GM12878 (cell line): Measurements from ENCODE around the gene VAV2. TPM values are rescaled to one million over a fixed set of nuclear protein-coding genes. Genes with fewer than 3 reads are reported as not detected.

Source experiments
- ATAC-seq: fragments of 200-7000 bp; cut with Tn5 transposase; 3 replicates; pipeline ENCODE4 v1.9.1; 2020; ENCODE audit warnings: mild to moderate bottlenecking, moderate library complexity
- BruUV-seq: library from RNA; stranded (reverse); fragments of 400-500 nt; replicated peaks from 2 replicates; lab custom pipeline; 2021; lab: Mats Ljungman, UMichigan
- CTCF ChIA-PET: fragments of 300-600 bp; sonication (Branson Sonifier 250); formaldehyde crosslinking; extraction: SDS; loops from one replicate; lab custom pipeline; 2021; ENCODE audit warnings: inconsistent platforms; lab: Yijun Ruan, JAX
- POLR2A ChIA-PET: fragments of 350-600 bp; formaldehyde crosslinking; extraction: SDS; loops from one replicate; lab custom pipeline; 2021; ENCODE audit warnings: inconsistent platforms; lab: Charles Lee
- RAD21 ChIA-PET: fragments of 300-600 bp; sonication (Branson Sonifier 250); formaldehyde crosslinking; loops from one replicate; lab custom pipeline; 2023; ENCODE audit warnings: antibody characterized with exemption; ENCODE audit not compliant: unreplicated experiment; lab: Charles Lee
- SMC1A ChIA-PET: fragments of 300-600 bp; sonication (Branson Sonifier 250); formaldehyde crosslinking; loops from one replicate; lab custom pipeline; 2023; ENCODE audit not compliant: unreplicated experiment, uncharacterized antibody; lab: Charles Lee
- DNase-seq: peaks from one replicate; pipeline ENCODE4 v3.0.0-alpha.2; 2011; ENCODE audit warnings: low read depth, low spot score
- FAIRE-seq: peaks from 3 replicates; lab custom pipeline; 2011; peaks lifted over from hg19 to GRCh38; lab: Jason Lieb, UNC
- H2AFZ ChIP-seq: 2 replicates; pipeline ENCODE4 v1.6.0; 2011; ENCODE audit warnings: low read depth, low read length, control low read depth; ENCODE audit not compliant: control insufficient read depth
- H3K27ac ChIP-seq: 2 replicates; pipeline ENCODE4 v1.5.1; 2011; ENCODE audit warnings: control low read depth; ENCODE audit not compliant: control insufficient read depth, insufficient read depth
- H3K27me3 ChIP-seq, 2 experiments: replicated peaks in 1 of 2; 2 replicates each; pipeline versions ENCODE4 v1.6.0 to v1.6.1; 2011; ENCODE audit warnings: low read length in 1 of 2; ENCODE audit not compliant: control insufficient read depth in 2 of 2, insufficient read depth in 2 of 2
- H3K36me3 ChIP-seq, 2 experiments: 2 replicates each; pipeline ENCODE4 v1.5.1; 2011; ENCODE audit warnings: low read length in 1 of 2; ENCODE audit not compliant: control insufficient read depth in 2 of 2, insufficient read depth in 2 of 2
- H3K4me1 ChIP-seq: 2 replicates; pipeline ENCODE4 v1.6.1; 2011; ENCODE audit warnings: mild to moderate bottlenecking, low read length, moderate library complexity, mixed read lengths; ENCODE audit not compliant: control insufficient read depth, insufficient read depth
- H3K4me2 ChIP-seq: 2 replicates; pipeline ENCODE4 v1.6.0; 2011; ENCODE audit warnings: control low read depth; ENCODE audit not compliant: control insufficient read depth, insufficient read depth
- H3K4me3 ChIP-seq: fragments of 200-600 bp; sonication (generic); 2 replicates; pipeline ENCODE4 v1.5.1; 2016
- H3K79me2 ChIP-seq: 2 replicates; pipeline ENCODE4 v1.6.0; 2011; ENCODE audit warnings: low read length; ENCODE audit not compliant: control insufficient read depth, insufficient read depth
- H3K9ac ChIP-seq: 2 replicates; pipeline ENCODE4 v1.8.0; 2011; ENCODE audit warnings: low read length, control low read depth, mixed read lengths; ENCODE audit not compliant: control insufficient read depth, insufficient read depth
- H3K9me3 ChIP-seq: replicated peaks from 3 replicates; pipeline ENCODE4 v1.5.1; 2011; ENCODE audit warnings: mild to moderate bottlenecking, low read length; ENCODE audit not compliant: control insufficient read depth, insufficient read depth
- H4K20me1 ChIP-seq: 2 replicates; pipeline ENCODE4 v1.6.0; 2011; ENCODE audit not compliant: control insufficient read depth, insufficient read depth
- BCLAF1 ChIP-seq: fragments of 450-650 bp; IDR thresholded peaks from 2 replicates; pipeline ENCODE4 v1.6.1; 2017; ENCODE audit warnings: antibody characterized with exemption, mild to moderate bottlenecking, moderate library complexity
- BRCA1 ChIP-seq: IDR thresholded peaks from 2 replicates; pipeline ENCODE4 v1.6.1; 2011; ENCODE audit warnings: low read depth, low read length, improper control_type of control experiment
- POLR2A ChIP-seq: IDR thresholded peaks from 2 replicates; pipeline ENCODE4 v1.6.1; 2011; ENCODE audit warnings: low read depth, mild to moderate bottlenecking, low read length
- RB1 ChIP-seq: fragments of 450-650 bp; formaldehyde crosslinking; IDR thresholded peaks from 2 replicates; pipeline ENCODE4 v1.6.1; 2017; ENCODE audit warnings: mild to moderate bottlenecking, borderline replicate concordance
- SMAD1 ChIP-seq: fragments of 450-650 bp; IDR thresholded peaks from 2 replicates; pipeline ENCODE4 v1.6.1; 2018; ENCODE audit warnings: mild to moderate bottlenecking, low read depth; ENCODE audit not compliant: partially characterized antibody
- SMC3 ChIP-seq: IDR thresholded peaks from 2 replicates; pipeline ENCODE4 v1.6.1; 2011; ENCODE audit warnings: low read length, improper control_type of control experiment, borderline replicate concordance
- WGBS: methylation state at CpG from one replicate; pipeline ENCODE4 v1.1.6; 2016; ENCODE audit warnings: low lambda C conversion rate; ENCODE audit not compliant: insufficient replicate concordance, insufficient coverage; ENCODE audit errors: missing lambda C conversion rate; 5-methylcytosine and 5-hydroxymethylcytosine counted together
- in situ Hi-C: fragments of 300-500 bp; cut with MboI; formaldehyde crosslinking; loops from 9 replicates; pipeline ENCODE4 v1.14.3; 2018; ENCODE audit warnings: mixed read lengths
- intact Hi-C: fragments of 100-400 bp; cut with micrococcal nuclease; formaldehyde crosslinking; loops from one replicate; pipeline ENCODE4 v1.14.2; 2022; ENCODE audit not compliant: unreplicated experiment
- polyA plus RNA-seq, 11 experiments: library from polyadenylated mRNA; depleted of rRNA in 4 of 11; unstranded in 6 of 11; stranded (reverse) in 5 of 11; fragments of >200 nt; fragmentation: Nextera tagmentation in 4 of 11; fragmentation: Illumina TruSeq in 1 of 11; extraction: Ambion mirVana in 4 of 11; extraction: Trizol in 1 of 11; gene quantifications; 1 replicate in 1 of 11; 2 replicates in 10 of 11; pipeline versions ENCODE4 v1.2.1 to v1.2.3, GENCODE V29; 2011 to 2016; ENCODE audit warnings: inconsistent platforms in 2 of 11, missing spikeins in 2 of 11, low read depth in 1 of 11
- total RNA-seq, 4 experiments: library from RNA; depleted of rRNA in 3 of 4; stranded (reverse); fragments of >200 nt in 3 of 4; fragmentation: Illumina TruSeq in 1 of 4; extraction: Trizol in 1 of 4; gene quantifications; 2 replicates each; pipeline versions ENCODE4 v1.2.1 to v1.2.3, GENCODE V29; 2013 to 2021

VAV2 gene
- total and polyA plus RNA-seq, 10 of the 15 experiments (the other 5 are each of a cell fraction or from before 2014, with no cell fraction given): 0.13 to 43.9 (median 16.9) TPM

- Histone ChIP-seq H3K9me3 (no peaks in the 10 kb centered on the region), H3K4me2 (no peak overlapping the region), H3K9ac (no peak overlapping the region), H4K20me1 (no peaks in the 10 kb centered on the region), H3K27ac (no peak overlapping the region), H3K79me2 (no peaks in the 10 kb centered on the region), H2AFZ (no peak overlapping the region), H3K4me1 (no peaks in the 10 kb centered on the region), H3K4me3 (no peak overlapping the region), H3K27me3 (no peaks in the 10 kb centered on the region; a peak in 1 of 4 replicates), H3K36me3 (no peaks in the 10 kb centered on the region)
- RAD21 ChIA-PET: no interaction called here
- TF ChIP-seq BRCA1 (no peak), BCLAF1 (no peak), POLR2A (no peak), SMAD1 (no peak), SMC3 (no peak), RB1 (no peak)
- CTCF ChIA-PET: no interaction called here
- ATAC-seq (no peak), FAIRE-seq (no peak), DNase-seq (no peak)
- in situ Hi-C loops (no loop called here), intact Hi-C loops (no loop called here)
- SMC1A ChIA-PET: no interaction called here
- whole genome bisulfite sequencing: 39% methylated on average over 10 of the region's 10 CpGs
- POLR2A ChIA-PET: no interaction called here
- BruUV-seq: no TSS peak
Measured at GRCh38 chr9:133732639-133733408, 259.3 kb downstream of the VAV2 start.
